HG03025 (cell line): ENCODE results near the gene CXCR2.

Experiments used
- ATAC-seq: cut with Tn5 transposase; IDR thresholded peaks from one replicate; pipeline ENCODE4 v1.9.1; 2021; ENCODE audit warnings: mild to moderate bottlenecking, moderate library complexity; ENCODE audit not compliant: unreplicated experiment, low FRiP score

The CXCR2 gene

DNA sequence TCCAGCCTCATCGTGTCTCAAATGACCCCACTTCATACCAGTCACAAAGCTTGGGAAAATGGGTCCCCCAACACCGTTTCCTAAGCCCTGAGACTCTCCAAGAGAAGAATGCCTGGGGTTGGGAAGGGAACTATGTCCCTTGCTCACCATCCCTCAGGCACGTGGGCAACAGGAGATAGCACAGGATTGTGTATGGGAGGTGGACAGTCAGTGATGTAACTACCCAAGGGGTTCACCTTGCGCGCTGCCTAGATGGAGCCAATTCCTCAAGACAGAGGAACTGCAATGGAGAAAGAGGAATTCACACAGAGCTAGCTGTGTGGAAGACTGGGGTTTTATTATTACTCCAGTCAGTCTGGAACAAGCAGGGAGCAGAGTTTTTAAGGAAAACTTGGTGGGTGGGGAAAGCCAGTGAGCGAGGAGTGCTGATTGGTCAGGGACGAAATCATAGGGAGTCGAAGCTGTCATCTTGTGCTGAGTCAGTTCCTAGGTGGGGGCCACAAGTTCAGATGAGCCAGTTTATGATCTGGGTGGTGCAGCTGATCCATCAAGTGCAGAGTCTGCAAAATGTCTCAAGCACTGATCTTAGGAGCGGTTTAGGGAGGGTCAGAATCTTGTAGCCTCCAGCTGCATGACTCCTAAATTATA lies 54.8 kb downstream of the CXCR2 start:
- no peak for ATAC-seq

DNA sequence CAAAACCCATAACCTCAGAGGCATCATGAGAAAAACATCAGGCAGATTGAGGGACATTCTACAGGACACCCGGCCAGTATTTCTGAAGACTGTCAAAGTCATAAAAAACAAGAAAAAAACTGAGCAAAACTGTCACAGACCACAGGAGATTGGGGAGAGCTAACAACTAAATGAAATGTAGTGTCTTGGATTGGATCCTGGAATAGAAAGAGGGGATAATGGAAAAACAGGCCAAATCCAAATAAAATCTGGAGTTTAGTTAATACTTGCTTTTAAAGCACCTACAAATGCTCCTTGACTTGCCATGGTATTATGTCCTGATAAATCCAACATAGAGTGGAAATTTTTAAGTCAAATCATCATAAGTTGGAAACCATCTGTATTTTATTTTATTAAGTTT lies 58.5 kb downstream of the CXCR2 start:
- ATAC-seq = no peak

- ATAC-seq = no peak
Measured at GRCh38 chr2:218186355-218186766, 60.5 kb downstream of the CXCR2 start.
